ENCODE data around the gene STEAP1.

STEAP1 gene

GRCh38 chr7:90210475-90210874, 56.2 kb downstream of the STEAP1 start:
- no peak for TF ChIP-seq FOXP2 (optimal IDR thresholded peaks at IDR 0.05; ENCODE audit: borderline replicate concordance, extremely low read depth, extremely low read length, insufficient read depth)
- no peak for TF ChIP-seq TAF1 (IDR thresholded peaks at IDR 0.05; ENCODE audit: borderline replicate concordance, insufficient read depth, low read length)
- no peak for TF ChIP-seq POLR2AphosphoS5 (IDR thresholded peaks at IDR 0.05; ENCODE audit: low read depth, low read length)
- TF ChIP-seq, protein P1, sequence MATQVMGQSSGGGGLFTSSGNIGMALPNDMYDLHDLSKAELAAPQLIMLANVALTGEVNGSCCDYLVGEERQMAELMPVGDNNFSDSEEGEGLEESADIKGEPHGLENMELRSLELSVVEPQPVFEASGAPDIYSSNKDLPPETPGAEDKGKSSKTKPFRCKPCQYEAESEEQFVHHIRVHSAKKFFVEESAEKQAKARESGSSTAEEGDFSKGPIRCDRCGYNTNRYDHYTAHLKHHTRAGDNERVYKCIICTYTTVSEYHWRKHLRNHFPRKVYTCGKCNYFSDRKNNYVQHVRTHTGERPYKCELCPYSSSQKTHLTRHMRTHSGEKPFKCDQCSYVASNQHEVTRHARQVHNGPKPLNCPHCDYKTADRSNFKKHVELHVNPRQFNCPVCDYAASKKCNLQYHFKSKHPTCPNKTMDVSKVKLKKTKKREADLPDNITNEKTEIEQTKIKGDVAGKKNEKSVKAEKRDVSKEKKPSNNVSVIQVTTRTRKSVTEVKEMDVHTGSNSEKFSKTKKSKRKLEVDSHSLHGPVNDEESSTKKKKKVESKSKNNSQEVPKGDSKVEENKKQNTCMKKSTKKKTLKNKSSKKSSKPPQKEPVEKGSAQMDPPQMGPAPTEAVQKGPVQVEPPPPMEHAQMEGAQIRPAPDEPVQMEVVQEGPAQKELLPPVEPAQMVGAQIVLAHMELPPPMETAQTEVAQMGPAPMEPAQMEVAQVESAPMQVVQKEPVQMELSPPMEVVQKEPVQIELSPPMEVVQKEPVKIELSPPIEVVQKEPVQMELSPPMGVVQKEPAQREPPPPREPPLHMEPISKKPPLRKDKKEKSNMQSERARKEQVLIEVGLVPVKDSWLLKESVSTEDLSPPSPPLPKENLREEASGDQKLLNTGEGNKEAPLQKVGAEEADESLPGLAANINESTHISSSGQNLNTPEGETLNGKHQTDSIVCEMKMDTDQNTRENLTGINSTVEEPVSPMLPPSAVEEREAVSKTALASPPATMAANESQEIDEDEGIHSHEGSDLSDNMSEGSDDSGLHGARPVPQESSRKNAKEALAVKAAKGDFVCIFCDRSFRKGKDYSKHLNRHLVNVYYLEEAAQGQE (IDR thresholded peaks at IDR 0.05; ENCODE audit: insufficient read depth in 1 of 2, low read depth in 2 of 2, low read length in 2 of 2) = no peak

- TF ChIP-seq, protein P1 (IDR thresholded peaks at IDR 0.05; ENCODE audit: insufficient read depth in 1 of 2, low read depth in 2 of 2, low read length in 2 of 2) = no peak
- TF ChIP-seq SIN3A (IDR thresholded peaks at IDR 0.05; ENCODE audit: borderline replicate concordance, insufficient read depth, low read length) (no peak), FOXP2 (optimal IDR thresholded peaks at IDR 0.05; ENCODE audit: borderline replicate concordance, extremely low read depth, extremely low read length, insufficient read depth) (no peak), TAF1 (IDR thresholded peaks at IDR 0.05; ENCODE audit: borderline replicate concordance, insufficient read depth, low read length) (no peak), POLR2AphosphoS5 (IDR thresholded peaks at IDR 0.05; ENCODE audit: low read depth, low read length) (no peak)
Observed at GRCh38 chr7:90210981-90211380, 56.7 kb downstream of the STEAP1 start.

- TF ChIP-seq, protein P1 (IDR thresholded peaks at IDR 0.05; ENCODE audit: insufficient read depth in 1 of 2, low read depth in 2 of 2, low read length in 2 of 2) = no peak
- TF ChIP-seq SIN3A (IDR thresholded peaks at IDR 0.05; ENCODE audit: borderline replicate concordance, insufficient read depth, low read length) (no peak), TAF1 (IDR thresholded peaks at IDR 0.05; ENCODE audit: borderline replicate concordance, insufficient read depth, low read length) (no peak), FOXP2 (optimal IDR thresholded peaks at IDR 0.05; ENCODE audit: borderline replicate concordance, extremely low read depth, extremely low read length, insufficient read depth) (no peak), POLR2AphosphoS5 (IDR thresholded peaks at IDR 0.05; ENCODE audit: low read depth, low read length) (no peak)
Observed at GRCh38 chr7:90211391-90212148, 57.3 kb downstream of the STEAP1 start, which contains the start of gene STEAP2. Gene STEAP2, plus strand, starts transcription at chr7:90211740. Its CDS starts 13,343 bp downstream, at chr7:90225083.

GRCh38 chr7:90212149-90212495, 57.9 kb downstream of the STEAP1 start:
- TF ChIP-seq, protein P1 (IDR thresholded peaks at IDR 0.05; ENCODE audit: insufficient read depth in 1 of 2, low read depth in 2 of 2, low read length in 2 of 2) = no peak
- TF ChIP-seq TAF1 (IDR thresholded peaks at IDR 0.05; ENCODE audit: borderline replicate concordance, insufficient read depth, low read length) (no peak), SIN3A (IDR thresholded peaks at IDR 0.05; ENCODE audit: borderline replicate concordance, insufficient read depth, low read length) (no peak), FOXP2 (optimal IDR thresholded peaks at IDR 0.05; ENCODE audit: borderline replicate concordance, extremely low read depth, extremely low read length, insufficient read depth) (no peak), POLR2AphosphoS5 (IDR thresholded peaks at IDR 0.05; ENCODE audit: low read depth, low read length) (no peak)
